Measurements from ENCODE around the gene FLOT1. TPM values are rescaled to one million over a fixed set of nuclear protein-coding genes. Genes with fewer than 3 reads are reported as not detected.

FLOT1 gene
- total and polyA plus RNA-seq, 2 of the 13 experiments (the other 11 are each of a cell fraction or from before 2014, with no cell fraction given): 82.3 to 130 TPM

- TF ChIP-seq PHF5A (CRISPR knock-in tag; IDR thresholded peaks at IDR 0.05; ENCODE audit: low read depth, unreplicated experiment) (peak; percentile 88), PAXIP1 (CRISPR knock-in tag; conservative IDR thresholded peaks at IDR 0.05) (no peak), PBX2 (CRISPR knock-in tag; IDR thresholded peaks at IDR 0.05) (no peak), ZBTB39 (CRISPR knock-in tag; IDR thresholded peaks at IDR 0.05) (peak; percentile 24; the same call in 1 of the 2 replicates), AKNA (CRISPR knock-in tag; IDR thresholded peaks at IDR 0.05; ENCODE audit: borderline replicate concordance) (0 out of 2 replicates have a peak, but pooled peaks have one; percentile 55), ETV5 (CRISPR knock-in tag; IDR thresholded peaks at IDR 0.05; ENCODE audit: borderline replicate concordance) (0 out of 2 replicates have a peak, but pooled peaks have one; percentile 6), MXD1 (CRISPR knock-in tag; IDR thresholded peaks at IDR 0.05) (peak; percentile 86), PRDM15 (CRISPR knock-in tag; IDR thresholded peaks at IDR 0.05) (no peak), MYNN (CRISPR knock-in tag; IDR thresholded peaks at IDR 0.05; ENCODE audit: low read depth) (peak; percentile 57; the same call in 1 of the 2 replicates), CC2D1A (CRISPR knock-in tag; IDR thresholded peaks at IDR 0.05) (no peak)
These were observed 21.1 kb downstream of the FLOT1 start (continued) for GRCh38 chr6:30721198-30722024.
